Endothelial cell of umbilical vein (primary cell): ENCODE results near the gene TMEM8B. TPM values are rescaled to one million over a fixed set of nuclear protein-coding genes. Genes with fewer than 3 reads are reported as not detected.

Experiments used
- BruUV-seq: library from RNA; stranded (reverse); fragments of 400-500 nt; replicated peaks from 2 replicates; lab custom pipeline; 2021; lab: Mats Ljungman, UMichigan
- CTCF ChIA-PET: fragments of 300-600, 350-600 bp; sonication (Branson Sonifier 250); formaldehyde crosslinking; loops from one replicate; lab custom pipeline; 2021; ENCODE audit warnings: antibody characterized with exemption, inconsistent platforms; lab: Charles Lee
- POLR2A ChIA-PET: fragments of 300-600, 350-600 bp; sonication (Branson Sonifier 250); formaldehyde crosslinking; loops from one replicate; lab custom pipeline; 2021; ENCODE audit warnings: antibody characterized with exemption, inconsistent platforms; lab: Charles Lee
- DNase-seq: peaks from one replicate; pipeline ENCODE4 v3.0.0-alpha.2; 2011; ENCODE audit warnings: low read depth, low spot score
- FAIRE-seq: peaks from 2 replicates; lab custom pipeline; 2011; peaks lifted over from hg19 to GRCh38; lab: Jason Lieb, UNC
- H2AFZ ChIP-seq: 2 replicates; pipeline ENCODE4 v1.6.0; 2012; ENCODE audit warnings: low read depth, low read length, control low read depth, inconsistent platforms
- H3K27ac ChIP-seq: 2 replicates; pipeline ENCODE4 v1.5.1; 2011; ENCODE audit warnings: low read depth, mild to moderate bottlenecking, control low read depth, low read length, moderate library complexity; ENCODE audit not compliant: insufficient read depth
- H3K27me3 ChIP-seq, 2 experiments: 2 replicates each; pipeline versions ENCODE4 v1.6.0 to v1.6.1; 2011; ENCODE audit warnings: low read length in 2 of 2, mixed read lengths in 1 of 2; ENCODE audit not compliant: control insufficient read depth in 2 of 2, insufficient read depth in 2 of 2
- H3K36me3 ChIP-seq, 2 experiments: 2 replicates in 1 of 2; 3 replicates in 1 of 2; pipeline ENCODE4 v1.5.1; 2011; ENCODE audit warnings: low read length in 2 of 2, mild to moderate bottlenecking in 1 of 2, moderate library complexity in 1 of 2; ENCODE audit not compliant: control insufficient read depth in 2 of 2, insufficient read depth in 2 of 2; ENCODE audit errors: extremely low read depth in 1 of 2
- H3K4me1 ChIP-seq: 3 replicates; pipeline ENCODE4 v1.5.1; 2011; ENCODE audit warnings: mild to moderate bottlenecking, low read length; ENCODE audit not compliant: control insufficient read depth, insufficient read depth; ENCODE audit errors: extremely low read depth
- H3K4me2 ChIP-seq: 2 replicates; pipeline ENCODE4 v1.6.1; 2011; ENCODE audit warnings: low read length, control low read depth, mixed read lengths; ENCODE audit not compliant: insufficient read depth
- H3K4me3 ChIP-seq, 3 experiments: fragments of 200-600 bp in 1 of 3; sonication (generic), shearing (Covaris generic) in 1 of 3; replicated peaks in 1 of 3; 2 replicates each; pipeline ENCODE4 v1.5.1; 2011 to 2016; ENCODE audit warnings: control low read depth in 3 of 3, low read length in 3 of 3, mild to moderate bottlenecking in 2 of 3, inconsistent platforms in 1 of 3, low read depth in 1 of 3, moderate library complexity in 1 of 3; ENCODE audit not compliant: insufficient read depth in 1 of 3
- H3K79me2 ChIP-seq: 2 replicates; pipeline ENCODE4 v1.6.0; 2012; ENCODE audit warnings: low read length, inconsistent platforms; ENCODE audit not compliant: control insufficient read depth, insufficient read depth
- H3K9ac ChIP-seq: replicated peaks from 2 replicates; pipeline ENCODE3; 2011; ENCODE audit warnings: low read length, control low read depth; ENCODE audit not compliant: insufficient read depth; ENCODE audit errors: extremely low read depth
- H3K9me1 ChIP-seq: replicated peaks from 3 replicates; pipeline ENCODE4 v1.6.0; 2011; ENCODE audit warnings: mild to moderate bottlenecking, low read length; ENCODE audit not compliant: control insufficient read depth, insufficient read depth; ENCODE audit errors: extremely low read depth
- H3K9me3 ChIP-seq: replicated peaks from 2 replicates; pipeline ENCODE4 v1.5.1; 2012; ENCODE audit warnings: low read length, inconsistent platforms; ENCODE audit not compliant: control insufficient read depth, insufficient read depth
- H4K20me1 ChIP-seq: replicated peaks from 2 replicates; pipeline ENCODE3; 2011; ENCODE audit warnings: mild to moderate bottlenecking, low read length; ENCODE audit not compliant: control insufficient read depth, insufficient read depth; ENCODE audit errors: extremely low read depth
- CTCF ChIP-seq, 2 donors: IDR thresholded peaks; 1 replicate in 1 of 2; 2 replicates in 1 of 2; pipeline ENCODE4 v1.5.1; 2011; ENCODE audit warnings: low read length in 2 of 2, mild to moderate bottlenecking in 2 of 2, moderate library complexity in 2 of 2, control low read depth in 1 of 2, inconsistent platforms in 1 of 2, low read depth in 1 of 2; ENCODE audit not compliant: insufficient read depth in 1 of 2; ENCODE audit errors: extremely low read depth in 1 of 2
- EZH2 ChIP-seq: IDR thresholded peaks from 2 replicates; pipeline ENCODE4 v1.6.1; 2012; ENCODE audit warnings: borderline replicate concordance, low read depth, mild to moderate bottlenecking, moderate library complexity, low read length, inconsistent platforms; ENCODE audit not compliant: severe bottlenecking
- FOS ChIP-seq: IDR thresholded peaks from 2 replicates; pipeline ENCODE4 v1.6.1; 2011; ENCODE audit warnings: mild to moderate bottlenecking, low read length, moderate library complexity, borderline replicate concordance; ENCODE audit not compliant: insufficient read depth
- GATA2 ChIP-seq: IDR thresholded peaks from 2 replicates; pipeline ENCODE4 v1.7.0; 2011; ENCODE audit warnings: low read depth, mild to moderate bottlenecking, moderate library complexity, mixed read lengths, low read length; ENCODE audit not compliant: insufficient read length, insufficient read depth
- JUN ChIP-seq: IDR thresholded peaks from 2 replicates; pipeline ENCODE4 v1.6.1; 2011; ENCODE audit warnings: borderline replicate concordance, low read depth; ENCODE audit not compliant: insufficient read length, insufficient read depth
- MAX ChIP-seq: IDR thresholded peaks from 2 replicates; pipeline ENCODE4 v1.6.1; 2011; ENCODE audit not compliant: insufficient read depth, insufficient read length
- MYC ChIP-seq: IDR thresholded peaks from one replicate; pipeline ENCODE4 v1.6.1; 2011; ENCODE audit warnings: mild to moderate bottlenecking, low read depth, low read length
- POLR2A ChIP-seq: IDR thresholded peaks from 2 replicates; pipeline ENCODE4 v1.6.1; 2012; ENCODE audit warnings: low read depth, mild to moderate bottlenecking, control low read depth, low read length
- POLR2AphosphoS5 ChIP-seq: IDR thresholded peaks from 2 replicates; pipeline ENCODE4 v1.6.1; 2012; ENCODE audit warnings: low read depth, mild to moderate bottlenecking, control low read depth, low read length, moderate library complexity; ENCODE audit not compliant: insufficient read depth
- dilution Hi-C: fragments of 300-500 bp; cut with MboI; formaldehyde crosslinking; loops from one replicate; pipeline ENCODE4 v1.15.0; 2019; ENCODE audit warnings: low sequenced_read_pairs; ENCODE audit not compliant: extremely low pct_ligation_motif_present
- intact Hi-C: fragments of 100-400 bp; cut with micrococcal nuclease; formaldehyde crosslinking; loops from one replicate; pipeline ENCODE4 v1.10.0; 2022
- polyA plus RNA-seq, 4 experiments: library from polyadenylated mRNA; depleted of rRNA in 3 of 4; stranded (reverse) in 3 of 4; unstranded in 1 of 4; fragments of >200 nt; gene quantifications; 2 replicates each; pipeline versions ENCODE4 v1.2.1 to v1.2.3, GENCODE V29; 2011 to 2012; ENCODE audit warnings: missing spikeins in 1 of 4
- total RNA-seq: library from RNA; stranded (reverse); gene quantifications from 2 replicates; pipeline ENCODE4 v1.2.3, GENCODE V29; 2021

The TMEM8B gene
- total and polyA plus RNA-seq, 2 donors (not counting 3 experiments of a cell fraction or from before 2014, with no cell fraction given), result 2.5 to 3.6 TPM

- no peak overlapping the region for H3K27ac ChIP-seq
- no peak for TF ChIP-seq CTCF (IDR thresholded peaks at IDR 0.05; ENCODE audit: extremely low read depth in 1 of 2, insufficient read depth in 1 of 2, low read depth in 1 of 2, low read length in 2 of 2)
- TF ChIP-seq FOS, result no peak
- no peak for TF ChIP-seq GATA2
- no peak for TF ChIP-seq JUN
- no peak for TF ChIP-seq MAX
- TF ChIP-seq POLR2AphosphoS5, result no peak
- no peak for TF ChIP-seq EZH2
- no peak for TF ChIP-seq POLR2A
- TF ChIP-seq MYC, result no peak
- FAIRE-seq, result no peak
- BruUV-seq, result no TSS peak
- H3K4me3 ChIP-seq, result no peak overlapping the region
- dilution Hi-C loops, result no loop called here
- CTCF ChIA-PET, result interaction anchor here (1.1 to 4.8 kb wide), 3 partner anchors 10 to 93 kb away, joined by 3 to 27 read pairs (median 13); partner anchors contain the start of gene OR13J1
- no peak overlapping the region for H3K4me2 ChIP-seq
- H3K9me3 ChIP-seq, result no peaks in the 10 kb centered on the region
- H3K27me3 ChIP-seq, result peaks cover 10 to 40% of the 10 kb centered on the region in 2 experiments
- no peaks in the 10 kb centered on the region for H3K79me2 ChIP-seq
- intact Hi-C loops, result no loop called here
- H3K9ac ChIP-seq, result no peak overlapping the region
- H3K9me1 ChIP-seq, result no peaks in the 10 kb centered on the region
- no peaks in the 10 kb centered on the region for H4K20me1 ChIP-seq
- no peaks in the 10 kb centered on the region for H3K4me1 ChIP-seq
- POLR2A ChIA-PET, result no interaction called here
- no peak for DNase-seq
- no peak overlapping the region for H2AFZ ChIP-seq
- no peaks in the 10 kb centered on the region for H3K36me3 ChIP-seq
These were observed 32.3 kb downstream of the TMEM8B start for GRCh38 chr9:35861161-35861897.
